ENCODE data around the gene TTLL11. TPM values are rescaled to one million over a fixed set of nuclear protein-coding genes. Genes with fewer than 3 reads are reported as not detected.

TTLL11 gene
- total RNA-seq, 1 donor from 2014 or later: 23.9 TPM

DNA sequence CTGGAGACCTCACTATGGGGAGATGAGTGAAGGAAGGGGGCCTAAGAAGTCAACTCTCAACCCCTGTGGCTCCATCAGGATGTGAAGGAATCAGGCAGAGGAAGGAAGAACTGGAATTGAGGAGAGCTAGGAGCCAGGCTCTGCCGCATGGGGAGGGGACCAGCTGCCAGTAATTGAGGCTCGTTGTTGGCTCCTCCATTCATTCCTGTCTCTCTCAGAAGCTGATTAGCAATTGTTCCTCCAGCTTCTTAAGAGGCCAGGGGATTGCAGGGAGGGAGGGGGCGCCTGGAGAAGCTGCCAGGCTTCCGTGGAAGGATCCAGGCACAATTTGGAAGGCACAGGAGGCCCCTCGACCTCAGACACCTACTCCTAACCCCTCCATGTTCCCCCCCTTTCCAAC lies 20.5 kb upstream of the TTLL11 start:
- Mint-ChIP-seq H3K9me3 (ENCODE audit: unreplicated experiment) (peaks cover 2% of the 10 kb centered on the region), H3K27ac (ENCODE audit: unreplicated experiment) (no peak overlapping the region), H3K36me3 (ENCODE audit: unreplicated experiment) (no peaks in the 10 kb centered on the region), H3K4me3 (ENCODE audit: unreplicated experiment) (no peak overlapping the region), H3K27me3 (ENCODE audit: unreplicated experiment) (peaks cover 2% of the 10 kb centered on the region), H3K4me1 (ENCODE audit: low read depth, unreplicated experiment) (peaks cover 9% of the 10 kb centered on the region)
- TF ChIP-seq, protein P1, sequence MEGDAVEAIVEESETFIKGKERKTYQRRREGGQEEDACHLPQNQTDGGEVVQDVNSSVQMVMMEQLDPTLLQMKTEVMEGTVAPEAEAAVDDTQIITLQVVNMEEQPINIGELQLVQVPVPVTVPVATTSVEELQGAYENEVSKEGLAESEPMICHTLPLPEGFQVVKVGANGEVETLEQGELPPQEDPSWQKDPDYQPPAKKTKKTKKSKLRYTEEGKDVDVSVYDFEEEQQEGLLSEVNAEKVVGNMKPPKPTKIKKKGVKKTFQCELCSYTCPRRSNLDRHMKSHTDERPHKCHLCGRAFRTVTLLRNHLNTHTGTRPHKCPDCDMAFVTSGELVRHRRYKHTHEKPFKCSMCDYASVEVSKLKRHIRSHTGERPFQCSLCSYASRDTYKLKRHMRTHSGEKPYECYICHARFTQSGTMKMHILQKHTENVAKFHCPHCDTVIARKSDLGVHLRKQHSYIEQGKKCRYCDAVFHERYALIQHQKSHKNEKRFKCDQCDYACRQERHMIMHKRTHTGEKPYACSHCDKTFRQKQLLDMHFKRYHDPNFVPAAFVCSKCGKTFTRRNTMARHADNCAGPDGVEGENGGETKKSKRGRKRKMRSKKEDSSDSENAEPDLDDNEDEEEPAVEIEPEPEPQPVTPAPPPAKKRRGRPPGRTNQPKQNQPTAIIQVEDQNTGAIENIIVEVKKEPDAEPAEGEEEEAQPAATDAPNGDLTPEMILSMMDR (IDR thresholded peaks at IDR 0.05; ENCODE audit: partially characterized antibody, unreplicated experiment): no peak
- no peak for DNase-seq

DNA sequence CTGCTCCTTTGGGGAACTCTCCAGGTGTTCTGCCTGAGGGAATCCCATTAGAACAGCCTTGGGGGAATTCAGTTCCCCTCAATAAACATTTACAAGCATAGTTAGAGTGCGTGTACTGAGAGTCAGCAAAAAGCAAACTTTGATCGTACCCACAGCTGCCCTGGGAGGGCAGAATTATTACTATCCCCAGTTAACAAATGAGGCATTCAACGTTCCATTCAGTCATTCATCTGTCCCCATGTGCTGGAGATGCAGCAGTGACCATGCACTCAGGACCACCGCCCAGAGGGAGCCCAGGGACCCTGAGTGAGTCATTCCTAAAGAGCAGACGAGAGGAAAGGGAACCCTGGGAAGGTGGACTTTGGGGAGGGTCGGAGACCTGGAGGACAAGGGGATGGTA lies 19.1 kb upstream of the TTLL11 start:
- TF ChIP-seq, protein P1 (IDR thresholded peaks at IDR 0.05; ENCODE audit: partially characterized antibody, unreplicated experiment): no peak
- Mint-ChIP-seq H3K9me3 (ENCODE audit: unreplicated experiment) (peaks cover 2% of the 10 kb centered on the region), H3K27ac (ENCODE audit: unreplicated experiment) (no peak overlapping the region), H3K27me3 (ENCODE audit: unreplicated experiment) (peaks cover 2% of the 10 kb centered on the region), H3K4me3 (ENCODE audit: unreplicated experiment) (no peak overlapping the region), H3K36me3 (ENCODE audit: unreplicated experiment) (no peaks in the 10 kb centered on the region), H3K4me1 (ENCODE audit: low read depth, unreplicated experiment) (peaks cover 20% of the 10 kb centered on the region)
- DNase-seq: no peak

DNA sequence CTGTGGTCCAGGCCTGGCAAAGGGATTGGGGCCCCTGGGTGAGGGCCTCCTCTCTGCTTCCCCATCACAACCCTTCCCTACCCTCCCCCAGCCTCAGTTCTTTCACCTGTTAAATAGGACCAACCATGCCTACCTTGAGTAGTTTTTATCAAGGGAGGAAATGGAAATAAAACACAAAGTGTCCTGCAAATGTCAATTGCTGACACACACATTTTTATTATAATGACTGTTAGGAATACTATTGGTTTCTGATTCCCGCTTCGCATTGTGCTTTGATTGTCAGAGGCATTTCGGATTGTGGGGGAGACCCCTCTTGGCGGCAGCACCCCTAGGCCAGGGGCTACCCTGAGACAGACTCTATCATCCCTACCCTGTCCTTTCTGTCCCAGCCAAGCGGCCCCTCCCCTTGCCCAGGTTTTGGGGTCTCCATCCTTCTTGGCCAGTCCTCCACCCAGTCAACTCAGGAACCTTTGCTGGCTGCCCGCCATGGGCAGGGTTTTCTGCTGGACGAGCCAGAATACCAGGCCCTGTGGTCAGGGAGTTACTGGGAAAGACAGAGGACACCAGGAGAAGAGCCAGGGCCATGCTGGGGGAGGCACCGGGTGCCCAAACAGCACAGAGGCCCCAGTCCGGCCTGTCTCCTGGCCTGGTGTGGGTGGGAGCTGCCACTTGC lies 18.4 kb upstream of the TTLL11 start:
- no peak for DNase-seq
- Mint-ChIP-seq H3K27me3 (ENCODE audit: unreplicated experiment) (peaks cover 2% of the 10 kb centered on the region), H3K36me3 (ENCODE audit: unreplicated experiment) (no peaks in the 10 kb centered on the region), H3K27ac (ENCODE audit: unreplicated experiment) (no peak overlapping the region), H3K9me3 (ENCODE audit: unreplicated experiment) (peaks cover 2% of the 10 kb centered on the region), H3K4me1 (ENCODE audit: low read depth, unreplicated experiment) (peaks cover 23% of the 10 kb centered on the region), H3K4me3 (ENCODE audit: unreplicated experiment) (no peak overlapping the region)
- TF ChIP-seq, protein P1 (IDR thresholded peaks at IDR 0.05; ENCODE audit: partially characterized antibody, unreplicated experiment): no peak

DNA sequence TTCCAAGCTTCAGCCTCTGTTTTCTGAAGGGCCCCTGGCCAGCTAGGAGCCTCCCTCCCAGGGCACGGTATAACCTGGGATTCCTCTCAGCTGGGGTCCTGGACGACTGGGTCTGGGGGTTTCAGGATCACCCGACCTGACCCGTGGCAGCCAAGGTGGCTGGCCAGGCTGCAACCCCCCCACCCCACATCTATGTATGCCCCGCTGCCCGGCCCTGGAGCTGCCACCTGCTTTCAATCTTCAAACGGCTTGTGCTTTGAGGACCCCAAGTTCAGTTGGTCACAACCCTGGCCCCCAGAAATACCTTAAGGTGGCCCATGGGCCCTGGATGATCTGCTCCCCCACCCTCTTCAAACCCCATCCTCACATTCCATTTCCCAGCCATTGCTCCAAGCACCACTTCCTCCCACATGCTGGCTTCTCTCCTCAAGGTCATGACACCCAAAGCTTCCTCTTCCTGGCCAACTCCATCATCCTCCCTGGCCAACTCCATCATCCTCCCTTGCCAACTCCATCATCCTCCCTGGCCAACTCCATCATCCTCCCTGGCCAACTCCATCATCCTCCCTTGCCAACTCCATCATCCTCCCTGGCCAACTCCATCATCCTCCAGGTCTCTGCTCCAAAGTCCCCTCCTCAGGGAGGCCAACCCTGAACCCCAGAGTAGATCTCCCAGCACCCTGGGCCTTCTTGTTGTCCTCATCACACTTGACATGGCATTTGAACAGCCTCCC lies 17.2 kb upstream of the TTLL11 start:
- Mint-ChIP-seq H3K27ac (ENCODE audit: unreplicated experiment) (no peak overlapping the region), H3K4me3 (ENCODE audit: unreplicated experiment) (no peak overlapping the region), H3K36me3 (ENCODE audit: unreplicated experiment) (no peaks in the 10 kb centered on the region), H3K4me1 (ENCODE audit: low read depth, unreplicated experiment) (peaks cover 23% of the 10 kb centered on the region), H3K9me3 (ENCODE audit: unreplicated experiment) (peaks cover 2% of the 10 kb centered on the region), H3K27me3 (ENCODE audit: unreplicated experiment) (no peaks in the 10 kb centered on the region)
- TF ChIP-seq, protein P1 (IDR thresholded peaks at IDR 0.05; ENCODE audit: partially characterized antibody, unreplicated experiment): no peak
- no peak for DNase-seq

Measured in glutamatergic neuron (in vitro differentiated cells).